Mesendoderm (in vitro differentiated cells): Measurements from ENCODE around the gene PROSER3.
A peak's percentile ranks its signal among the peaks of the same experiment; 100 is the strongest.

Source experiments
- DNase-seq: peaks from one replicate; pipeline ENCODE4 v3.0.0; 2013
- H2AK5ac ChIP-seq: 2 replicates; pipeline ENCODE4 v1.6.1; 2013; ENCODE audit warnings: low read length, inconsistent platforms
- H2BK120ac ChIP-seq: 2 replicates; pipeline ENCODE4 v1.6.1; 2013; ENCODE audit warnings: low read depth, mild to moderate bottlenecking, low read length, moderate library complexity, mixed read lengths
- H2BK15ac ChIP-seq: replicated peaks from 2 replicates; pipeline ENCODE4 v1.6.1; 2013; ENCODE audit warnings: low read depth, mild to moderate bottlenecking, moderate library complexity
- H2BK5ac ChIP-seq: 2 replicates; pipeline ENCODE4 v1.6.1; 2013; ENCODE audit warnings: low read length, inconsistent platforms
- H3K18ac ChIP-seq: 2 replicates; pipeline ENCODE4 v1.6.1; 2013; ENCODE audit warnings: mild to moderate bottlenecking, low read length, mixed read lengths
- H3K23ac ChIP-seq: one replicate; pipeline ENCODE4 v1.6.1; 2013; ENCODE audit warnings: low read length
- H3K27ac ChIP-seq: 2 replicates; pipeline ENCODE4 v1.5.1; 2013; ENCODE audit warnings: low read depth, mild to moderate bottlenecking, inconsistent platforms, low read length, moderate library complexity
- H3K27me3 ChIP-seq: 2 replicates; pipeline ENCODE4 v1.6.1; 2013; ENCODE audit warnings: low read length, control low read depth, mild to moderate bottlenecking, inconsistent platforms; ENCODE audit not compliant: insufficient read depth, poor library complexity
- H3K36me3 ChIP-seq: 2 replicates; pipeline ENCODE4 v1.6.1; 2013; ENCODE audit warnings: low read length, inconsistent platforms; ENCODE audit not compliant: control insufficient read depth, insufficient read depth
- H3K4ac ChIP-seq: one replicate; pipeline ENCODE4 v1.6.1; 2013; ENCODE audit warnings: low read depth, mild to moderate bottlenecking, low read length, moderate library complexity
- H3K4me1 ChIP-seq: 2 replicates; pipeline ENCODE4 v1.6.1; 2013; ENCODE audit warnings: low read depth, low read length, inconsistent platforms; ENCODE audit not compliant: control insufficient read depth
- H3K4me2 ChIP-seq: 2 replicates; pipeline ENCODE4 v1.6.1; 2013; ENCODE audit warnings: low read length
- H3K4me3 ChIP-seq: 2 replicates; pipeline ENCODE4 v1.5.1; 2013; ENCODE audit warnings: mild to moderate bottlenecking, low read length
- H3K56ac ChIP-seq: one replicate; pipeline ENCODE4 v1.6.1; 2013; ENCODE audit warnings: low read length
- H3K79me1 ChIP-seq: 2 replicates; pipeline ENCODE4 v1.6.1; 2013; ENCODE audit warnings: low read length, inconsistent platforms
- H3K79me2 ChIP-seq: 2 replicates; pipeline ENCODE4 v1.6.1; 2013; ENCODE audit warnings: mild to moderate bottlenecking, low read length; ENCODE audit not compliant: control insufficient read depth, insufficient read depth
- H3K9ac ChIP-seq: 2 replicates; pipeline ENCODE4 v1.6.1; 2013; ENCODE audit warnings: low read length, inconsistent platforms
- H4K5ac ChIP-seq: one replicate; pipeline ENCODE4 v1.6.1; 2013; ENCODE audit warnings: low read length
- H4K8ac ChIP-seq: one replicate; pipeline ENCODE4 v1.6.1; 2013; ENCODE audit warnings: low read depth, mild to moderate bottlenecking, control low read depth, low read length, moderate library complexity
- WGBS: extraction: QIAGEN DNeasy Blood & Tissue Kit; methylation state at CpG from one replicate; pipeline ENCODE4 v1.1.7; 2013; ENCODE audit warnings: low lambda C conversion rate, missing lambda C conversion rate; ENCODE audit not compliant: insufficient coverage; ENCODE audit errors: extremely low coverage; 5-methylcytosine and 5-hydroxymethylcytosine counted together

PROSER3 gene

DNA sequence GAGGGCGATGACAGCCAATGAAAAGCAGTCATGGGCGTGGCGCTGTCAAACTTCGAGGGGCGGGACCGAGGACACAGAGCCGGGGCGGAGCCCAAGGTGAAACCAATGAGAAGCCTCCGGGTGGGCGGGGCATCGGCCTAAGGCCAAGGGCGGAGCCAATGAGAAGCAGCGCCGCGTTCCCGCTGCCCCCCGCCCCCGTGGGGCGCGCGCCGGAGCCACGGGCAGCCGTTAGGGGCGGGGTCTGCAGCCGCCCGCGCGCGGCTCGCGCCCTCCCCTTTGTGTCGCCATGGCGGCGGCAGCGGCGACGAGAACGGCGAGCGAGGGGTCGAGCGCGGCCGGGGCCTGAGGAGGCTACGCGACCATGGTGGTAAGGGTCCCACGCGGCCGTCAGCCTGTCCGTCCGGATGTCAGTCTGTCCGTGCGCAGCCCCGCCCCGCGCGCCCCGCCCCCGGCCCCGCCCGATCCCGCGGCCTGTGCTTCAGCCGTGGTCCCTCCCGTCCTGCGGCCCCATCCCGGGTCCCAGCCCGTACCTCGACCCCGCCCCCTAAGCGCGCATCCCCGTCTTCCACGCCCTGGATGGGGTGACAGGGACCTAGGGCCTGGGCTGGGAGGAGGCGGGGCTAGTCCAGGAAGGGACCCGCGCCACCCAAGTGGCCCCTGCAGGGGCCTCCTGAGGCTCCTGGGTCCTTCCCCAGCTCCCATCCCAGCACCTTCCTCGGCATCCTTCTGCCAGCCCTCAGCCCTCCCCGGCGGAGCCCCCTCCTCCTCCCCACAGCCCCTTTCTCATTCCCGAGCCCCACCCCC lies 17.5 kb downstream of the PROSER3 start, which contains the start of gene ARHGAP33:
ARHGAP33 (plus strand) TSS at position 267 of the 804 bp plus-strand sequence; CDS start at position 362, 95 bp downstream.
- H3K4me2 ChIP-seq: peak within 1 kb of the TSS; percentile 19
- no peak within 1 kb of the TSS for H3K23ac ChIP-seq
- no CpG with 5 or more reads among the region's 82 CpGs for WGBS
- peaks cover 8% of the 10 kb centered on the region for H3K4me1 ChIP-seq
- no peak within 1 kb of the TSS for H2AK5ac ChIP-seq
- H3K36me3 ChIP-seq: no peaks in the 10 kb centered on the region
- no peak within 1 kb of the TSS for H4K8ac ChIP-seq
- peak within 1 kb of the TSS; percentile 53 for H3K9ac ChIP-seq
- H2BK120ac ChIP-seq: no peak within 1 kb of the TSS
- H3K4ac ChIP-seq: no peak within 1 kb of the TSS
- no peaks in the 10 kb centered on the region for H3K79me2 ChIP-seq
- H2BK15ac ChIP-seq: no peak within 1 kb of the TSS
- H3K56ac ChIP-seq: peak within 1 kb of the TSS; percentile 78
- DNase-seq: peak; percentile 97
- peak within 1 kb of the TSS; percentile 13 for H3K18ac ChIP-seq
- H3K27ac ChIP-seq: no peak within 1 kb of the TSS
- no peaks in the 10 kb centered on the region for H3K79me1 ChIP-seq
- H4K5ac ChIP-seq: no peak within 1 kb of the TSS
- no peaks in the 10 kb centered on the region for H3K27me3 ChIP-seq
- H2BK5ac ChIP-seq: no peak within 1 kb of the TSS
- peak within 1 kb of the TSS; percentile 47 for H3K4me3 ChIP-seq

DNA sequence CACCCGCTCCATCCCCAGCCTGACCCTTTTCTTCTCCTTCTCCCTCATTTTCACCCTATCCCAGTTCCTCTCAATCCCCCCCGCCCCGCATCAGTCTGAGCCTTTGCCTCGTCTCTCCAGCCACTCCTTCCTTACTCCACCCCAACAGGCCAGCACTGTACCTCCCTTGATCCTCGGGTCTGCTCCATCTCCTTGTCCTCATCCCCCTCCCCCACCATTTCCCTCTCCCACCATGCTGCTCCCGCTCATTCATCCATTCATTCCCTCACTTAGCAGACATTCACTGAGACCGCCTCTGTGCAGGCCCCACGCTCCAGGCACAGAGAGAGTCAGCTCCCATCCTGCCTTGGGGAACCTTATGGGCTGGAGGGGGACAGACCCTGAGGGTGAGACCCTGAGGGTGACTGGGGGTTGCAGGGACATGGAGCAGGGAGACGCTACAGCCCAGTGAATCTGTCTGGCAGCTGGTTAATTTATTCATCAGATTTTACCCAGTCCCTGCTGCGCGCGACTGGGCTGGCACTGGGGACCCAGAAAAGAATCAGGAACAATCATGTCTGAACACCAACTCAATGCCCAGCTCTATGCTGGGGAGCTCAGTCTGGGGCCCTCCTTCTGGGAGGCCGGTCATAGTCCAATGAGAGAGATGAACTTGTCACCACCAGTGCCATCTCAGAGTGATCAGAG lies 18.3 kb downstream of the PROSER3 start:
- H3K79me1 ChIP-seq: no peaks in the 10 kb centered on the region

DNA sequence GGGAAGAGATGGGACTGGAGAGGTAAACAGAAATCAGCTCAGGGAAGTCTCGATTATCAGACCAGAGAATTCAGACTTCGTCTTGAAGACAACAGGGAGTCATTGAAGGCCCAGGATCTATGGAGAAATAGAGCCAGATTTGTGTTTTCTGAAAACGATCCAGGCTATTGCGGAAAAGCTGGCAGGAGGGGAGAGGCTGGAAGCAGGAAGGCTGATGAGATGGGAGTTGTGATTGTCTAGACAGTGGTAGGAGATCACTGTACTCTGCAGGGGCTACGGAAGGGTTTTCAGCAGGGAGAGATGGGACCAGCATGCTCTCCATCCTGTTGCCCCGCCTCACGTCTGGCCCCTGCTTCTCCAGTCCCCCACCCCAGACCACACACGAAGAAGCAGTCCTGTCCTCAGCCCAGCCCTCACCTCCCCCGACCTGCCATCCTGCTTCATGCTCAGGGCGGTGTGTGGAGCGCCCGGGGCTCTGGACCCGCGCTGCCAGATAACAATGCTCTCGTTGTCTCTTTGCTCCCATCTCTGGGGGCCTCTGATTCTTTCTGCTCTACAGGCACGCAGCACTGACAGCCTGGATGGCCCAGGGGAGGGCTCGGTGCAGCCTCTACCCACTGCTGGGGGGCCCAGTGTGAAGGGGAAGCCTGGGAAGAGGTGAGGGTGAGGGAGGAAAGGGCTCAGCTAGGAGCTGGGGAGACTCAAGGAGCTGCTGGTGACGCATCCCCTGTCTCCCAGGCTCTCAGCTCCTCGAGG lies 19.3 kb downstream of the PROSER3 start:
- H4K5ac ChIP-seq: no peak overlapping the region
- H2BK120ac ChIP-seq: no peak overlapping the region
- no peak overlapping the region for H3K4me3 ChIP-seq
- H3K9ac ChIP-seq: peak overlapping the region; percentile 32
- no peak overlapping the region for H3K18ac ChIP-seq
- H3K79me1 ChIP-seq: no peaks in the 10 kb centered on the region
- H2BK5ac ChIP-seq: no peak overlapping the region
- H4K8ac ChIP-seq: no peak overlapping the region
- no peak overlapping the region for H3K23ac ChIP-seq
- no peak overlapping the region for H3K27ac ChIP-seq
- no peak overlapping the region for H2BK15ac ChIP-seq
- WGBS: no CpG with 5 or more reads among the region's 19 CpGs
- peak; percentile 83 for DNase-seq
- no peaks in the 10 kb centered on the region for H3K79me2 ChIP-seq
- H3K4me1 ChIP-seq: peaks cover 8% of the 10 kb centered on the region
- no peak overlapping the region for H2AK5ac ChIP-seq
- H3K4ac ChIP-seq: no peak overlapping the region
- no peaks in the 10 kb centered on the region for H3K27me3 ChIP-seq
- peak overlapping the region; percentile 54 for H3K56ac ChIP-seq
- H3K36me3 ChIP-seq: no peaks in the 10 kb centered on the region
- no peak overlapping the region for H3K4me2 ChIP-seq

More for the DNA sequence above, 18.3 kb downstream of the PROSER3 start:
- H3K4me3 ChIP-seq: no peak overlapping the region
- no peak overlapping the region for H4K8ac ChIP-seq
- H3K27me3 ChIP-seq: no peaks in the 10 kb centered on the region
- H3K9ac ChIP-seq: peak overlapping the region; percentile 8
- no peak overlapping the region for H3K18ac ChIP-seq
- peaks cover 8% of the 10 kb centered on the region for H3K4me1 ChIP-seq
- H2BK5ac ChIP-seq: no peak overlapping the region
- H3K56ac ChIP-seq: peak overlapping the region; percentile 78
- H3K79me2 ChIP-seq: no peaks in the 10 kb centered on the region
- no peak overlapping the region for H2AK5ac ChIP-seq
- H2BK120ac ChIP-seq: no peak overlapping the region
- H3K27ac ChIP-seq: no peak overlapping the region
- no CpG with 5 or more reads among the region's 13 CpGs for WGBS
- H3K4me2 ChIP-seq: no peak overlapping the region
- no peak overlapping the region for H2BK15ac ChIP-seq
- no peak for DNase-seq
- H3K4ac ChIP-seq: no peak overlapping the region
- H3K36me3 ChIP-seq: no peaks in the 10 kb centered on the region
- no peak overlapping the region for H4K5ac ChIP-seq
- no peak overlapping the region for H3K23ac ChIP-seq

DNA sequence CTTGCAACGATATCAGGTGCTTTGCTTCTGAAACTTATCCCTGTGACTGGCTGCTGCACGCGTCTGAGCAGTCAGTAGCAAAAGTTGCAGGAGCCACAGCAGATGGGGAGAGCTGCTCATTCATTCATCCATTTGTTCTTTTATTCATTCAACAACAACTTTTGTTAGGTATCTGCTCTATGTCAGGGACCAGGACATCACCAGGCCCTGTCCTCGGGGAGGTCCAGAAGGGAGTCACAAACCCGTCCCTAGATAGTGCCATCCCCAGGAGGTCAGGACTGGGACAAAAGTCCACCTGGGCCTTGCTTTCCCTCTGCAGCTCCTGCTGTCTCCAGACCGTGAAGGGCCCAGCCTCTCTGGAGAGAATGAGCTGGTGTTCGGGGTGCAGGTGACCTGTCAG lies 20.0 kb downstream of the PROSER3 start:
- no peaks in the 10 kb centered on the region for H3K79me2 ChIP-seq
- no peak overlapping the region for H3K9ac ChIP-seq
- DNase-seq: no peak
- H3K79me1 ChIP-seq: no peaks in the 10 kb centered on the region
- H3K23ac ChIP-seq: no peak overlapping the region
- H3K18ac ChIP-seq: no peak overlapping the region
- no peaks in the 10 kb centered on the region for H3K27me3 ChIP-seq
- H3K36me3 ChIP-seq: no peaks in the 10 kb centered on the region
- H3K4ac ChIP-seq: no peak overlapping the region
- H3K4me3 ChIP-seq: no peak overlapping the region
- H2BK120ac ChIP-seq: no peak overlapping the region
- no CpG with 5 or more reads among the region's 7 CpGs for WGBS
- peaks cover 8% of the 10 kb centered on the region for H3K4me1 ChIP-seq
- no peak overlapping the region for H3K4me2 ChIP-seq
- H3K27ac ChIP-seq: no peak overlapping the region
- H2BK15ac ChIP-seq: no peak overlapping the region
- no peak overlapping the region for H2AK5ac ChIP-seq
- H4K5ac ChIP-seq: no peak overlapping the region
- no peak overlapping the region for H2BK5ac ChIP-seq
- H3K56ac ChIP-seq: no peak overlapping the region
- H4K8ac ChIP-seq: no peak overlapping the region

DNA sequence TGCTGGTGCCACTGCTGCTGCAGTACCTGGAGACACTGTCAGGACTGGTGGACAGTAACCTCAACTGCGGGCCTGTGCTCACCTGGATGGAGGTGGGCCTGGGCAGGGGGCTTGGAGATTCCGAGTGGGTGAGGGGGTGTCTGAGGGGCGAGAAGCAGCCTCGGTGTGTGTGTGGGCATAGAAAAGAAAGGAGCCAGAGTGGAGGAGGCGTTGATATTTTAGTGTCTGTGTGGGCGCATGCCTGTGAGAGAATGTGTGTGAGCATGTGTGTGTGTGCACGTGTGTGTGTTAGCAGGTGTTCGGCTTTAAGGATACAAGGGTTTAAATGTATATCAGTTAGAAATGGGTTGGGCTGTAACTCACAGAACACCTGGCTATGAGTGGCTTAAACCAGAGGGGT lies 21.1 kb downstream of the PROSER3 start:
- H3K36me3 ChIP-seq: no peaks in the 10 kb centered on the region
- DNase-seq: no peak
- no CpG with 5 or more reads among the region's 8 CpGs for WGBS
- no peak overlapping the region for H4K8ac ChIP-seq
- H3K79me1 ChIP-seq: no peaks in the 10 kb centered on the region
- no peak overlapping the region for H2BK15ac ChIP-seq
- no peaks in the 10 kb centered on the region for H3K79me2 ChIP-seq
- no peak overlapping the region for H3K56ac ChIP-seq
- no peak overlapping the region for H3K23ac ChIP-seq
- H3K9ac ChIP-seq: no peak overlapping the region
- no peak overlapping the region for H3K4ac ChIP-seq
- H3K4me2 ChIP-seq: no peak overlapping the region
- H4K5ac ChIP-seq: no peak overlapping the region
- H2BK120ac ChIP-seq: no peak overlapping the region
- no peaks in the 10 kb centered on the region for H3K27me3 ChIP-seq
- H3K4me1 ChIP-seq: peaks cover 8% of the 10 kb centered on the region
- no peak overlapping the region for H2AK5ac ChIP-seq
- H2BK5ac ChIP-seq: no peak overlapping the region
- H3K27ac ChIP-seq: no peak overlapping the region
- no peak overlapping the region for H3K4me3 ChIP-seq
- H3K18ac ChIP-seq: no peak overlapping the region
